HG02759 (cell line): ENCODE results near the gene CKAP5.

ENCODE experiments used
- ATAC-seq: cut with Tn5 transposase; IDR thresholded peaks from one replicate; pipeline ENCODE4 v1.9.1; 2021; ENCODE audit warnings: mild to moderate bottlenecking, moderate library complexity; ENCODE audit not compliant: unreplicated experiment

CKAP5 gene

GRCh38 chr11:46845740-46846509 lies at the start of gene CKAP5:
Gene CKAP5, minus strand, starts transcription at chr11:46846280. Its CDS starts 25,049 bp downstream, at chr11:46821231.
- ATAC-seq, result peak; percentile 95

GRCh38 chr11:46895821-46896220 lies 49.7 kb upstream of the CKAP5 start:
- no peak for ATAC-seq

GRCh38 chr11:46894961-46895360 lies 48.9 kb upstream of the CKAP5 start:
- no peak for ATAC-seq

- no peak for ATAC-seq
Measured at GRCh38 chr11:46894506-46894905, 48.4 kb upstream of the CKAP5 start.

GRCh38 chr11:46892838-46893237 lies 46.8 kb upstream of the CKAP5 start:
- ATAC-seq, result no peak

GRCh38 chr11:46892109-46892508 lies 46.0 kb upstream of the CKAP5 start:
- ATAC-seq, result no peak

GRCh38 chr11:46890665-46891064 lies 44.6 kb upstream of the CKAP5 start:
- no peak for ATAC-seq

- peak; percentile 65 for ATAC-seq
Measured at GRCh38 chr11:46889689-46890475, 43.8 kb upstream of the CKAP5 start.

- no peak for ATAC-seq
Measured at GRCh38 chr11:46889251-46889650, 43.2 kb upstream of the CKAP5 start.

- no peak for ATAC-seq
Measured at GRCh38 chr11:46888636-46889035, 42.6 kb upstream of the CKAP5 start.

- no peak for ATAC-seq
Measured at GRCh38 chr11:46886211-46886610, 40.1 kb upstream of the CKAP5 start.

GRCh38 chr11:46879056-46879585 lies 33.0 kb upstream of the CKAP5 start:
- ATAC-seq, result no peak

GRCh38 chr11:46877580-46877979 lies 31.5 kb upstream of the CKAP5 start:
- ATAC-seq, result no peak

GRCh38 chr11:46876471-46876870 lies 30.4 kb upstream of the CKAP5 start:
- no peak for ATAC-seq

- ATAC-seq, result no peak
Measured at GRCh38 chr11:46874586-46874985, 28.5 kb upstream of the CKAP5 start.

- ATAC-seq, result no peak
Measured at GRCh38 chr11:46868912-46869311, 22.8 kb upstream of the CKAP5 start.

GRCh38 chr11:46865340-46865739 lies 19.3 kb upstream of the CKAP5 start:
- no peak for ATAC-seq

- no peak for ATAC-seq
Measured at GRCh38 chr11:46860218-46860617, 14.1 kb upstream of the CKAP5 start.

GRCh38 chr11:46858920-46859546 lies 13.0 kb upstream of the CKAP5 start:
- ATAC-seq, result no peak

- ATAC-seq, result no peak
Measured at GRCh38 chr11:46857666-46858065, 11.6 kb upstream of the CKAP5 start.

- no peak for ATAC-seq
Measured at GRCh38 chr11:46856605-46857343, 10.7 kb upstream of the CKAP5 start.
